ENCODE measurements around the gene ATP8A2. TPM values are rescaled to one million over a fixed set of nuclear protein-coding genes. Genes with fewer than 3 reads are reported as not detected.
A peak's percentile ranks its signal among the peaks of the same experiment; 100 is the strongest.

The ATP8A2 gene
- total and polyA plus RNA-seq, 2 of the 4 experiments (the other 2 are of a cell fraction): 0.02 to 0.18 TPM

DNA sequence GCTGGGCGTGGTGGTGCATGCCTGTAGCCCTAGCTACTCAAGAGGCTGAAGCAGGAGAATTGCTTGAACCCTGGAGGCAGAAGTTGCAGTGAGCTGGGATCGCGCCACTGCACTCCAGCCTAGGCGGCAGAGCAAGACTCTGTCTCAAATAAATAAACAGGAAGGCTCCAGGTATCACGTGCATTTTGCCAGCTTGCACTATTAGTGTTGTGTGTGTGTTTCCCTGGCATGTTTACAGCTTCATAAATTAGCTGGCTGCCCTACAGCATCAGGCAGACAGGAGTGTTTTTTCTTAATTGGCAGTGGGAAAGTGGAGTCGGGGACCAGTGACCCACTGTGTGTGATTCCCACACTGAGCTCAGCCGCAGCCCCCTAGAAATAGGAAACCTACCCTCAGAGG is 647.5 kb downstream of the ATP8A2 start:
- Histone ChIP-seq H3K27me3 (ENCODE audit: control insufficient read depth, insufficient read depth, low read length) (no peaks in the 10 kb centered on the region), H2AFZ (replicated peaks; ENCODE audit: low read length, poor library complexity) (peak overlapping the region; percentile 8), H3K9me1 (ENCODE audit: insufficient read depth, low read length) (0 out of 2 replicates have a peak, but pooled peaks cover 3% of the 10 kb centered on the region), H3K4me1 (ENCODE audit: control insufficient read depth, insufficient read depth, low read length) (no peaks in the 10 kb centered on the region), H3K23ac (ENCODE audit: low read depth, low read length) (no peak overlapping the region), H2AK5ac (ENCODE audit: low read depth, low read length) (no peak overlapping the region; the same call in 1 of the 2 replicates), H4K20me1 (ENCODE audit: insufficient read depth, low read length) (no peaks in the 10 kb centered on the region), H3K9me3 (ENCODE audit: control insufficient read depth, insufficient read depth, low read length) (no peaks in the 10 kb centered on the region), H3K4ac (ENCODE audit: low read depth, low read length) (no peak overlapping the region), H3K36me3 (ENCODE audit: control insufficient read depth, insufficient read depth, low read length) (no peaks in the 10 kb centered on the region), H4K91ac (ENCODE audit: insufficient read depth, low read depth, low read length) (no peak overlapping the region), H2BK15ac (ENCODE audit: low read depth, low read length) (no peak overlapping the region), H2BK20ac (ENCODE audit: low read depth, low read length) (no peak overlapping the region), H4K5ac (ENCODE audit: low read depth, low read length) (no peak overlapping the region), H3K79me1 (ENCODE audit: low read depth in 1 of 2, low read length in 2 of 2) (no peaks in the 10 kb centered on the region), H3K27ac (ENCODE audit: insufficient read depth, low read length) (no peak overlapping the region), H2BK120ac (ENCODE audit: low read depth, low read length) (no peak overlapping the region), H3K18ac (ENCODE audit: low read depth, low read length) (no peak overlapping the region), H3K14ac (replicated peaks; ENCODE audit: low read depth, low read length) (no peak overlapping the region; the same call in 1 of the 2 replicates), H3K4me3 (ENCODE audit: insufficient read depth, low read depth, low read length) (no peak overlapping the region), H3K4me2 (ENCODE audit: low read depth, low read length) (no peak overlapping the region), H3K9ac (ENCODE audit: low read depth, low read length) (no peak overlapping the region), H3K56ac (ENCODE audit: extremely low read depth, insufficient read depth, low read length) (no peak overlapping the region), H2AK9ac (replicated peaks; ENCODE audit: low read depth, low read length, poor library complexity) (no peak overlapping the region), H2BK5ac (ENCODE audit: low read depth, low read length, poor library complexity, severe bottlenecking) (no peak overlapping the region), H4K8ac (ENCODE audit: low read depth in 2 of 2, low read length in 2 of 2) (no peak overlapping the region)
- 53% methylated on average over 2 of the region's 7 CpGs; no CpG with 5 or more reads in 1 of the 2 experiments for WGBS, 2 experiments (ENCODE audit: extremely low coverage in 2 of 2, insufficient read length in 1 of 2)
- DNase-seq (no peak), ATAC-seq (ENCODE audit: low read depth) (no peak)
- ChIA-PET CTCF (no interaction called here), POLR2A (ENCODE audit: unreplicated experiment) (interaction anchor here (0.6 kb wide), 1 partner anchor 301 kb away, joined by 3 read pairs; no protein-coding TSS in a partner anchor)
- intact Hi-C loops (cut with micrococcal nuclease) (no loop called here), dilution Hi-C loops (cut with HindIII; ENCODE audit: low sequenced_read_pairs, unreplicated experiment) (no loop called here), in situ Hi-C loops (cut with MboI; ENCODE audit: low sequenced_read_pairs) (no loop called here)
- no TSS peak for BruUV-seq (replicated peaks)
- TF ChIP-seq RAD21 (IDR thresholded peaks at IDR 0.05; ENCODE audit: low read length) (no peak), RCOR1 (IDR thresholded peaks at IDR 0.05; ENCODE audit: insufficient replicate concordance, low read length) (no peak), MAFK (IDR thresholded peaks at IDR 0.05; ENCODE audit: low read depth, low read length) (0 out of 2 replicates have a peak, but pooled peaks have one; percentile 5), CHD1 (IDR thresholded peaks at IDR 0.05; ENCODE audit: low read depth, low read length) (no peak)
